GM19238 (cell line): ENCODE data around the gene PPARA.

Experiments
- DNase-seq: peaks from one replicate; pipeline ENCODE4 v3.0.0; 2011; ENCODE audit warnings: low spot score; ENCODE audit not compliant: insufficient read length

Gene PPARA

GRCh38 chr22:46290843-46291785 is 140.8 kb downstream of the PPARA start:
- DNase-seq: no peak

DNA sequence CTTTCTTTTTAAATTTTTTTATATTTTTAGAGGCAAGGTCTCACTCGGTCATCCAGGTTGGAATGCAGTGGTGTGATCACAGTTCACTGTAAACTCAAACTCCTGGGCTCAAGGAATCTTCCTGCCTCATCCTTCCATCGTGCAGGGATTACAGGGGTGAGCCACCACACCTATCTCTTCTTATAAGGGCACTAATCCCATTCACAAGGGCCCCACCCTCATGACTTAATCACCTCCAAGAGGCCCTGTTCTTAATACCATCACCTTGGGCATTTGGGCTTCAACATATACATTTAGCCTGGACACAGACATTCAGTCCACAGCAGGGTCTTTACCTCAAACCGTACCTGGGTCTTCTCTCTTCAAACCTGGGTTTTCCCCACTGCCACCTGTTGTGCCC is 141.8 kb downstream of the PPARA start:
- no peak for DNase-seq

GRCh38 chr22:46292732-46293131 is 142.4 kb downstream of the PPARA start:
- no peak for DNase-seq
